Neuronal stem cell (in vitro differentiated cells): Measurements from ENCODE around the gene HERC2.

Source experiments
- DNase-seq: peaks from one replicate; pipeline ENCODE4 v3.0.0-alpha.2; 2013; ENCODE audit warnings: low spot score
- H2AFZ ChIP-seq: one replicate; pipeline ENCODE4 v1.6.1; 2013; ENCODE audit warnings: mild to moderate bottlenecking, low read length, inconsistent platforms
- H2AK5ac ChIP-seq: 2 replicates; pipeline ENCODE4 v1.6.1; 2013; ENCODE audit warnings: low read depth, mild to moderate bottlenecking, inconsistent platforms, low read length, moderate library complexity, mixed read lengths
- H2BK120ac ChIP-seq: 2 replicates; pipeline ENCODE4 v1.6.1; 2013; ENCODE audit warnings: low read depth, mild to moderate bottlenecking, inconsistent platforms, low read length, moderate library complexity, mixed read lengths
- H2BK12ac ChIP-seq: one replicate; pipeline ENCODE4 v1.6.1; 2013; ENCODE audit warnings: low read length, inconsistent platforms
- H2BK15ac ChIP-seq: 2 replicates; pipeline ENCODE4 v1.6.1; 2013; ENCODE audit warnings: mild to moderate bottlenecking, low read length, inconsistent platforms, mixed read lengths
- H2BK5ac ChIP-seq: one replicate; pipeline ENCODE4 v1.6.1; 2013; ENCODE audit warnings: inconsistent platforms, mild to moderate bottlenecking, low read length, moderate library complexity
- H3K14ac ChIP-seq: one replicate; pipeline ENCODE4 v1.6.1; 2013; ENCODE audit warnings: low read length, inconsistent platforms
- H3K18ac ChIP-seq: 2 replicates; pipeline ENCODE4 v1.6.1; 2013; ENCODE audit warnings: low read length, inconsistent platforms
- H3K23ac ChIP-seq: 2 replicates; pipeline ENCODE4 v1.6.1; 2013; ENCODE audit warnings: low read depth, mild to moderate bottlenecking, mixed read lengths, low read length, inconsistent platforms; ENCODE audit not compliant: poor library complexity
- H3K27ac ChIP-seq: replicated peaks from 3 replicates; pipeline ENCODE4 v1.5.1; 2013; ENCODE audit warnings: low read length, inconsistent platforms
- H3K27me3 ChIP-seq, 3 experiments: 2 replicates each; pipeline ENCODE4 v1.6.1; 2013; ENCODE audit warnings: low read length in 3 of 3, mild to moderate bottlenecking in 2 of 3, inconsistent platforms in 1 of 3, low read depth in 1 of 3, mixed read lengths in 1 of 3, moderate library complexity in 1 of 3; ENCODE audit not compliant: control insufficient read depth in 3 of 3, insufficient read depth in 3 of 3
- H3K36me3 ChIP-seq, 2 donors: replicated peaks in 1 of 2; 2 replicates each; pipeline ENCODE4 v1.6.1; 2013; ENCODE audit warnings: low read length in 2 of 2; ENCODE audit not compliant: control insufficient read depth in 2 of 2, insufficient read depth in 2 of 2
- H3K4ac ChIP-seq: 2 replicates; pipeline ENCODE4 v1.6.1; 2013; ENCODE audit warnings: inconsistent platforms, mild to moderate bottlenecking, low read length, moderate library complexity
- H3K4me1 ChIP-seq, 2 donors: 1 replicate in 1 of 2; 2 replicates in 1 of 2; pipeline ENCODE4 v1.6.1; 2013; ENCODE audit warnings: low read length in 2 of 2, low read depth in 1 of 2; ENCODE audit not compliant: control insufficient read depth in 2 of 2, insufficient read depth in 1 of 2
- H3K4me2 ChIP-seq: one replicate; pipeline ENCODE4 v1.6.1; 2013; ENCODE audit warnings: mild to moderate bottlenecking, low read length, inconsistent platforms; ENCODE audit not compliant: insufficient read depth, poor library complexity, severe bottlenecking
- H3K4me3 ChIP-seq, 2 donors: 2 replicates each; pipeline ENCODE4 v1.5.1; 2013; ENCODE audit warnings: low read length in 2 of 2, mild to moderate bottlenecking in 2 of 2, inconsistent platforms in 1 of 2, moderate library complexity in 1 of 2
- H3K79me1 ChIP-seq: one replicate; pipeline ENCODE4 v1.6.1; 2013; ENCODE audit warnings: low read depth, mild to moderate bottlenecking, inconsistent platforms, low read length, moderate library complexity
- H3K9ac ChIP-seq: one replicate; pipeline ENCODE4 v1.6.1; 2013; ENCODE audit warnings: mild to moderate bottlenecking, low read depth, low read length, inconsistent platforms; ENCODE audit not compliant: poor library complexity
- H3K9me3 ChIP-seq, 2 donors: replicated peaks in 1 of 2; 2 replicates each; pipeline versions ENCODE3 to v1.6.1; 2013; ENCODE audit warnings: low read length in 2 of 2, mild to moderate bottlenecking in 2 of 2, inconsistent platforms in 1 of 2, low read depth in 1 of 2, mixed read lengths in 1 of 2, moderate library complexity in 1 of 2; ENCODE audit not compliant: control insufficient read depth in 2 of 2, insufficient read depth in 1 of 2
- H4K8ac ChIP-seq: one replicate; pipeline ENCODE4 v1.6.1; 2013; ENCODE audit warnings: low read depth, mild to moderate bottlenecking, inconsistent platforms, low read length, moderate library complexity
- H4K91ac ChIP-seq: one replicate; pipeline ENCODE4 v1.6.1; 2013; ENCODE audit warnings: low read length, low read depth, mild to moderate bottlenecking, inconsistent platforms; ENCODE audit not compliant: poor library complexity
- WGBS, 2 donors: extraction: QIAGEN DNeasy Blood & Tissue Kit; methylation state at CpG; one replicate each; pipeline ENCODE4 v1.1.7; 2013; ENCODE audit warnings: missing lambda C conversion rate in 2 of 2, mixed read lengths in 1 of 2; ENCODE audit not compliant: insufficient read length in 2 of 2, insufficient replicate concordance in 1 of 2; ENCODE audit errors: extremely low coverage in 2 of 2; 5-methylcytosine and 5-hydroxymethylcytosine counted together

HERC2 gene

DNA sequence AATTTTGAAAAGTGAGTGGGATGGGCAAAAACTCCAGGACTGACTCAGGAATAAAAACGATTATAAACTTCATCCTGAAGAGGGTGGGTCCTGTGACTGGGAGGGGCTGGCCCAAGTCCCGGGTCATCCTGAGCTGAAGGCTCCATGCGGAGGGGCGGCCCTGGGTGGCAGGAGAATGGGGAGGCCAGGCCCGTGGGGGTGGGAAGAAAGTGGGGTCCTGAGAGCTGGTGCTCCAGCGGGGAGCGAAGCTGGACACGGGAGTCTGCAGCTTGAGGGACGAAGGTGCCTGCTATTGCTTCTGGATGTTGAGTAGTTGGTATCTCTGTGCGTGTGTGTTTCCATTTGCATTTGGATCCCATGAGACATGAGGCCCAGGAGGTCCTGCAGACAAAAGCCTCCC, 218.1 kb downstream of the HERC2 start:
- Histone ChIP-seq H3K36me3 (no peaks in the 10 kb centered on the region), H2BK12ac (no peak overlapping the region), H4K8ac (no peak overlapping the region), H3K14ac (no peak overlapping the region), H2BK15ac (no peak overlapping the region), H4K91ac (no peak overlapping the region), H3K18ac (no peak overlapping the region), H2BK5ac (no peak overlapping the region), H3K23ac (no peak overlapping the region), H2BK120ac (no peak overlapping the region), H3K27ac (no peak overlapping the region), H3K4ac (no peak overlapping the region), H3K9ac (no peak overlapping the region), H2AK5ac (no peak overlapping the region), H2AFZ (no peak overlapping the region), H3K27me3 (peaks cover 0 to 49% (median 41%) of the 10 kb centered on the region in 3 experiments), H3K4me2 (no peak overlapping the region), H3K79me1 (peaks cover 6% of the 10 kb centered on the region), H3K4me3 (no peak overlapping the region), H3K9me3 (peaks cover 0 to 10% of the 10 kb centered on the region in 2 donors), H3K4me1 (peaks cover 2 to 11% of the 10 kb centered on the region in 2 donors)
- no peak for DNase-seq
- no CpG with 5 or more reads among the region's 10 CpGs for WGBS, 2 donors

- no peak overlapping the region for H3K4me3 ChIP-seq
- peaks cover 7 to 67% (median 57%) of the 10 kb centered on the region in 3 experiments for H3K27me3 ChIP-seq
- H3K23ac ChIP-seq = no peak overlapping the region
- H2BK12ac ChIP-seq = no peak overlapping the region
- H3K27ac ChIP-seq = no peak overlapping the region
- no peak overlapping the region for H3K4ac ChIP-seq
- H3K79me1 ChIP-seq = peaks cover 6% of the 10 kb centered on the region
- no peak overlapping the region for H3K9ac ChIP-seq
- WGBS, 2 donors = no CpG with 5 or more reads among the region's 10 CpGs
- peaks cover 0 to 10% of the 10 kb centered on the region in 2 donors for H3K9me3 ChIP-seq
- H4K91ac ChIP-seq = no peak overlapping the region
- no peak for DNase-seq
- H2AFZ ChIP-seq = no peak overlapping the region
- H3K14ac ChIP-seq = no peak overlapping the region
- H2BK120ac ChIP-seq = peak overlapping the region; percentile 57
- no peak overlapping the region for H3K4me2 ChIP-seq
- H2AK5ac ChIP-seq = no peak overlapping the region
- peaks cover 8 to 17% of the 10 kb centered on the region in 2 donors for H3K4me1 ChIP-seq
- no peak overlapping the region for H3K18ac ChIP-seq
- no peak overlapping the region for H2BK15ac ChIP-seq
- no peaks in the 10 kb centered on the region for H3K36me3 ChIP-seq
- no peak overlapping the region for H2BK5ac ChIP-seq
- no peak overlapping the region for H4K8ac ChIP-seq
Observed at GRCh38 chr15:28101983-28102441, 220.0 kb downstream of the HERC2 start.

DNA sequence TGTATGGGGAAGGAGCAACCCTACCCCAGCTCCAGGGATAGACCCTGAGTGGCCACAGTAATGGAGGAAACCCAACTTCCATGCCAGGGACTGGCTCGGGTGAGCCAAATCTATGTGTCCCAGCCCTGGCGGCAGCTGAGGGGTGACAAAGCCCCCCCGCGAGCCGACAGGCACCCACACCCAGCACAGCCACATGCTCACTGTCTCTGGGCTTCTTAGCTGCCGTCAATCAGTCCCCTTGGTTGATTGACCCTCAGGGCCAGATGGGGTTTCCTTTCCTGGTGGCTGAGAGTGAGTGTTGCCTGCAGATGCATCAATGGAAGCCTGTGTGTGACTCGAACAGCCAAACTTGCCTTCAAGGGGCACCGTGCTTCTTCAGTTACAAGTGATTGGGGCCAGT, 220.8 kb downstream of the HERC2 start:
- peaks cover 11 to 17% of the 10 kb centered on the region in 2 donors for H3K4me1 ChIP-seq
- H4K91ac ChIP-seq = no peak overlapping the region
- H3K9ac ChIP-seq = no peak overlapping the region
- H3K4me2 ChIP-seq = no peak overlapping the region
- no peaks in the 10 kb centered on the region for H3K36me3 ChIP-seq
- no peak overlapping the region for H3K14ac ChIP-seq
- no peak overlapping the region for H3K27ac ChIP-seq
- peaks cover 6% of the 10 kb centered on the region for H3K79me1 ChIP-seq
- no peak overlapping the region for H2BK12ac ChIP-seq
- H3K9me3 ChIP-seq = peaks cover 0 to 10% of the 10 kb centered on the region in 2 donors
- WGBS, 2 donors = no CpG with 5 or more reads among the region's 8 CpGs
- peaks cover 10 to 72% (median 57%) of the 10 kb centered on the region in 3 experiments for H3K27me3 ChIP-seq
- H3K4ac ChIP-seq = no peak overlapping the region
- H3K23ac ChIP-seq = no peak overlapping the region
- no peak overlapping the region for H2BK120ac ChIP-seq
- H2BK5ac ChIP-seq = no peak overlapping the region
- no peak overlapping the region for H2AFZ ChIP-seq
- peak overlapping the region; percentile 65 for H2AK5ac ChIP-seq
- H3K18ac ChIP-seq = no peak overlapping the region
- H3K4me3 ChIP-seq = no peak overlapping the region
- DNase-seq = no peak
- H2BK15ac ChIP-seq = no peak overlapping the region
- no peak overlapping the region for H4K8ac ChIP-seq

GRCh38 chr15:28100516-28101195, 221.3 kb downstream of the HERC2 start:
- H3K4me3 ChIP-seq = no peak overlapping the region
- H2AK5ac ChIP-seq = peak overlapping the region; percentile 69
- no peak overlapping the region for H4K91ac ChIP-seq
- no peak overlapping the region for H2AFZ ChIP-seq
- H3K4ac ChIP-seq = no peak overlapping the region
- H3K23ac ChIP-seq = peak overlapping the region; percentile 32
- peaks cover 0 to 7% of the 10 kb centered on the region in 2 donors for H3K9me3 ChIP-seq
- no peak overlapping the region for H2BK120ac ChIP-seq
- peaks cover 5% of the 10 kb centered on the region for H3K79me1 ChIP-seq
- DNase-seq = no peak
- WGBS, 2 donors = no CpG with 5 or more reads among the region's 20 CpGs
- H3K4me1 ChIP-seq = peaks cover 14 to 17% of the 10 kb centered on the region in 2 donors
- H2BK5ac ChIP-seq = no peak overlapping the region
- peaks cover 10 to 77% (median 56%) of the 10 kb centered on the region in 3 experiments for H3K27me3 ChIP-seq
- no peak overlapping the region for H2BK15ac ChIP-seq
- no peak overlapping the region for H3K9ac ChIP-seq
- H3K14ac ChIP-seq = no peak overlapping the region
- H3K36me3 ChIP-seq = no peaks in the 10 kb centered on the region
- no peak overlapping the region for H2BK12ac ChIP-seq
- no peak overlapping the region for H3K18ac ChIP-seq
- no peak overlapping the region for H4K8ac ChIP-seq
- H3K27ac ChIP-seq = no peak overlapping the region
- no peak overlapping the region for H3K4me2 ChIP-seq
